CD4-positive, alpha-beta memory T cell (primary cell): ENCODE data around the gene MAST4. TPM values are rescaled to one million over a fixed set of nuclear protein-coding genes. Genes with fewer than 3 reads are reported as not detected.

Source experiments
- CTCF ChIA-PET: fragments of 350-600 bp; sonication (Branson Sonifier 250); formaldehyde crosslinking; loops from one replicate; lab custom pipeline; 2021; ENCODE audit warnings: inconsistent platforms; ENCODE audit not compliant: partially characterized antibody; lab: Charles Lee
- POLR2A ChIA-PET: fragments of 350-600 bp; sonication (Branson Sonifier 250); formaldehyde crosslinking; loops from one replicate; lab custom pipeline; 2021; ENCODE audit not compliant: partially characterized antibody; lab: Charles Lee
- DNase-seq, 5 donors: peaks; one replicate each; pipeline versions ENCODE4 v3.0.0 to v3.0.0-alpha.2; 2020 to 2022; ENCODE audit warnings: mixed read lengths in 1 of 5
- H3K27ac ChIP-seq: one replicate; pipeline ENCODE4 v1.7.0; 2013; ENCODE audit warnings: low read depth, low read length
- H3K27me3 ChIP-seq: 2 replicates; pipeline ENCODE4 v1.7.0; 2013; ENCODE audit warnings: mild to moderate bottlenecking, low read length, moderate library complexity; ENCODE audit not compliant: insufficient read depth
- H3K36me3 ChIP-seq: 2 replicates; pipeline ENCODE4 v1.7.0; 2013; ENCODE audit warnings: mild to moderate bottlenecking, low read length, moderate library complexity; ENCODE audit not compliant: insufficient read depth
- H3K4me1 ChIP-seq: 2 replicates; pipeline ENCODE4 v1.7.0; 2013; ENCODE audit warnings: mild to moderate bottlenecking, low read length, moderate library complexity; ENCODE audit not compliant: insufficient read depth
- H3K4me3 ChIP-seq, 2 donors: one replicate each; pipeline ENCODE4 v1.7.0; 2013; ENCODE audit warnings: low read length in 2 of 2, mild to moderate bottlenecking in 1 of 2
- H3K9me3 ChIP-seq, 2 donors: one replicate each; pipeline ENCODE4 v1.7.0; 2013; ENCODE audit warnings: low read length in 2 of 2, control low read depth in 1 of 2; ENCODE audit not compliant: control insufficient read depth in 1 of 2
- H3K27ac Mint-ChIP-seq, 7 donors: one replicate each; pipeline ENCODE4 v1.8.0; 2020 to 2021; ENCODE audit warnings: mixed read lengths in 7 of 7, mild to moderate bottlenecking in 6 of 7, inconsistent platforms in 3 of 7, moderate library complexity in 3 of 7
- H3K27me3 Mint-ChIP-seq, 2 donors: one replicate each; pipeline ENCODE4 v1.8.0; 2020 to 2021; ENCODE audit warnings: mixed read lengths in 2 of 2
- H3K36me3 Mint-ChIP-seq, 2 donors: one replicate each; pipeline ENCODE4 v1.8.0; 2020 to 2021; ENCODE audit warnings: mixed read lengths in 2 of 2, inconsistent platforms in 1 of 2, mild to moderate bottlenecking in 1 of 2
- H3K4me1 Mint-ChIP-seq, 4 donors: one replicate each; pipeline ENCODE4 v1.8.0; 2020 to 2021; ENCODE audit warnings: mixed read lengths in 4 of 4, mild to moderate bottlenecking in 1 of 4
- H3K4me3 Mint-ChIP-seq, 8 donors: one replicate each; pipeline ENCODE4 v1.8.0; 2020 to 2021; ENCODE audit warnings: mixed read lengths in 8 of 8, mild to moderate bottlenecking in 7 of 8, moderate library complexity in 6 of 8, inconsistent platforms in 3 of 8
- H3K9me3 Mint-ChIP-seq, 8 donors: one replicate each; pipeline ENCODE4 v1.8.0; 2020 to 2021; ENCODE audit warnings: mixed read lengths in 8 of 8, mild to moderate bottlenecking in 5 of 8, inconsistent platforms in 3 of 8, moderate library complexity in 1 of 8
- intact Hi-C: fragments of 100-400 bp; cut with micrococcal nuclease; formaldehyde crosslinking; loops from one replicate; pipeline ENCODE4 v1.15.1; 2023
- polyA plus RNA-seq, 2 donors: library from polyadenylated mRNA; unstranded; fragments of 300-500 nt; fragmentation: Illumina TruSeq; gene quantifications; one replicate each; pipeline ENCODE4 v1.2.3, GENCODE V29; 2021
- total RNA-seq, 2 experiments: library from RNA; stranded (reverse); gene quantifications; one replicate each; pipeline ENCODE4 v1.2.3, GENCODE V29; 2021

Gene MAST4
- total and polyA plus RNA-seq, 4 experiments from 2014 or later, result 9.2 to 27.0 (median 21.3) TPM

GRCh38 chr5:67028371-67028770 is 432.2 kb downstream of the MAST4 start:
- Histone ChIP-seq H3K4me3 (no peak overlapping the region), H3K36me3 (no peaks in the 10 kb centered on the region), H3K27me3 (no peaks in the 10 kb centered on the region), H3K4me1 (peaks cover 23% of the 10 kb centered on the region), H3K27ac (no peak overlapping the region), H3K9me3 (no peaks in the 10 kb centered on the region)
- no peak for DNase-seq
- Mint-ChIP-seq H3K36me3 (peaks cover 3 to 11% of the 10 kb centered on the region in 2 donors), H3K27ac (peak overlapping the region in 3 of 7 donors; percentile 6 to 90 (median 11)), H3K4me3 (peak overlapping the region in 2 of 8 donors; percentile 13 to 19), H3K27me3 (no peaks in the 10 kb centered on the region), H3K4me1 (peaks cover 30 to 51% (median 41%) of the 10 kb centered on the region in 4 donors), H3K9me3 (peaks cover 0 to 5% (median 0%) of the 10 kb centered on the region in 8 donors)
- POLR2A ChIA-PET, result no interaction called here
- intact Hi-C loops, result no loop called here
- CTCF ChIA-PET, result no interaction called here

GRCh38 chr5:67028941-67029340 is 432.7 kb downstream of the MAST4 start:
- H3K4me1 Mint-ChIP-seq, result peaks cover 32 to 51% (median 42%) of the 10 kb centered on the region in 4 donors
- peaks cover 0 to 5% (median 0%) of the 10 kb centered on the region in 8 donors for H3K9me3 Mint-ChIP-seq
- H3K9me3 ChIP-seq, result no peaks in the 10 kb centered on the region
- peaks cover 27% of the 10 kb centered on the region for H3K4me1 ChIP-seq
- no peak overlapping the region for H3K27ac Mint-ChIP-seq
- DNase-seq, result no peak
- H3K27me3 Mint-ChIP-seq, result no peaks in the 10 kb centered on the region
- no peak overlapping the region for H3K27ac ChIP-seq
- no peak overlapping the region for H3K4me3 ChIP-seq
- peaks cover 3 to 8% of the 10 kb centered on the region in 2 donors for H3K36me3 Mint-ChIP-seq
- intact Hi-C loops, result no loop called here
- ChIA-PET CTCF (no interaction called here), POLR2A (no interaction called here)
- no peaks in the 10 kb centered on the region for H3K27me3 ChIP-seq
- no peaks in the 10 kb centered on the region for H3K36me3 ChIP-seq
- H3K4me3 Mint-ChIP-seq, result no peak overlapping the region

- H3K4me1 ChIP-seq, result peaks cover 27% of the 10 kb centered on the region
- H3K27ac ChIP-seq, result no peak overlapping the region
- H3K36me3 Mint-ChIP-seq, result peaks cover 3 to 8% of the 10 kb centered on the region in 2 donors
- H3K4me1 Mint-ChIP-seq, result peaks cover 32 to 51% (median 42%) of the 10 kb centered on the region in 4 donors
- H3K4me3 ChIP-seq, result no peak overlapping the region
- no peak overlapping the region for H3K4me3 Mint-ChIP-seq
- POLR2A ChIA-PET, result no interaction called here
- CTCF ChIA-PET, result no interaction called here
- no peaks in the 10 kb centered on the region for H3K36me3 ChIP-seq
- intact Hi-C loops, result no loop called here
- H3K27me3 Mint-ChIP-seq, result no peaks in the 10 kb centered on the region
- DNase-seq, result no peak
- H3K9me3 ChIP-seq, result no peaks in the 10 kb centered on the region
- no peak overlapping the region for H3K27ac Mint-ChIP-seq
- no peaks in the 10 kb centered on the region for H3K27me3 ChIP-seq
- peaks cover 0 to 5% (median 0%) of the 10 kb centered on the region in 8 donors for H3K9me3 Mint-ChIP-seq
These were observed 433.3 kb downstream of the MAST4 start for GRCh38 chr5:67029481-67029880.

- peaks cover 0 to 5% (median 0%) of the 10 kb centered on the region in 8 donors for H3K9me3 Mint-ChIP-seq
- intact Hi-C loops, result loop anchor here (10.0 kb wide), 1 partner anchor 46 kb away; no protein-coding TSS in a partner anchor
- Histone ChIP-seq H3K27ac (no peak overlapping the region), H3K36me3 (no peaks in the 10 kb centered on the region), H3K4me1 (peaks cover 27% of the 10 kb centered on the region), H3K4me3 (no peak overlapping the region), H3K9me3 (no peaks in the 10 kb centered on the region), H3K27me3 (no peaks in the 10 kb centered on the region)
- DNase-seq, result no peak
- H3K4me1 Mint-ChIP-seq, result peaks cover 32 to 51% (median 42%) of the 10 kb centered on the region in 4 donors
- ChIA-PET POLR2A (no interaction called here), CTCF (no interaction called here)
- peaks cover 3 to 8% of the 10 kb centered on the region in 2 donors for H3K36me3 Mint-ChIP-seq
- peak overlapping the region in 3 of 8 donors; percentile 3 to 37 (median 8) for H3K4me3 Mint-ChIP-seq
- no peaks in the 10 kb centered on the region for H3K27me3 Mint-ChIP-seq
- H3K27ac Mint-ChIP-seq, result peak overlapping the region in 3 of 7 donors; percentile 28 to 39 (median 30)
These were observed 434.3 kb downstream of the MAST4 start for GRCh38 chr5:67030289-67031056.

- intact Hi-C loops, result loop anchor here (10.0 kb wide), 1 partner anchor 46 kb away; no protein-coding TSS in a partner anchor
- no peak overlapping the region for H3K4me3 ChIP-seq
- H3K36me3 ChIP-seq, result no peaks in the 10 kb centered on the region
- H3K27ac ChIP-seq, result no peak overlapping the region
- H3K4me1 ChIP-seq, result peaks cover 27% of the 10 kb centered on the region
- peaks cover 0 to 5% (median 0%) of the 10 kb centered on the region in 8 donors for H3K9me3 Mint-ChIP-seq
- H3K4me3 Mint-ChIP-seq, result peak overlapping the region in 3 of 8 donors; percentile 8 to 42 (median 37)
- H3K27me3 Mint-ChIP-seq, result no peaks in the 10 kb centered on the region
- H3K4me1 Mint-ChIP-seq, result peaks cover 34 to 51% (median 43%) of the 10 kb centered on the region in 4 donors
- POLR2A ChIA-PET, result no interaction called here
- DNase-seq, result no peak
- H3K9me3 ChIP-seq, result no peaks in the 10 kb centered on the region
- H3K36me3 Mint-ChIP-seq, result peaks cover 3 to 8% of the 10 kb centered on the region in 2 donors
- CTCF ChIA-PET, result no interaction called here
- H3K27me3 ChIP-seq, result no peaks in the 10 kb centered on the region
- H3K27ac Mint-ChIP-seq, result peak overlapping the region in 2 of 7 donors; percentile 4 to 30
These were observed 434.9 kb downstream of the MAST4 start for GRCh38 chr5:67031057-67031443.

DNA sequence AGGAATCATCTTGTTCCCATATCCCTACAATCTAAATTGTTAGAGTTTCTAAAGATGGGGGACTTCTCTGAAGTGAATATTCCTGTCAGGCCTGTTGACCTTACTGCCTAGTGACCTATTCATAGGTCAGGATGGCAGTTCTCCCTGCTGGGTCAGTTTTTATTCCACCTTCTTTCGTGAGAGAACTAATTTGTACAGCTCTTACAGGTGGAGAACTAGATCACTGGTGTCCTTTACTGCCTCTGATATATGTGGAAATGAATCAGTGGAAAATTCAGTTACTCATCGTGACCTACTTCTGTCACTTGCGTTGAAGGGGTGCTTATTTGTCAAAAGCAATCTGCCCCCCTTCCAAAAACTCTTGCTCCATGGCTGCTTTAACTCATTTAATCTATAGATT is 435.5 kb downstream of the MAST4 start:
- no peak overlapping the region for H3K27ac ChIP-seq
- H3K4me1 ChIP-seq, result peaks cover 27% of the 10 kb centered on the region
- no peaks in the 10 kb centered on the region for H3K27me3 ChIP-seq
- H3K4me3 Mint-ChIP-seq, result peak overlapping the region in 3 of 8 donors; percentile 2 to 38 (median 6)
- H3K9me3 Mint-ChIP-seq, result peaks cover 0 to 5% (median 0%) of the 10 kb centered on the region in 8 donors
- no peaks in the 10 kb centered on the region for H3K36me3 ChIP-seq
- no peak overlapping the region for H3K4me3 ChIP-seq
- DNase-seq, result no peak
- peak overlapping the region in 2 of 7 donors; percentile 4 to 61 for H3K27ac Mint-ChIP-seq
- H3K36me3 Mint-ChIP-seq, result peaks cover 3 to 8% of the 10 kb centered on the region in 2 donors
- ChIA-PET POLR2A (no interaction called here), CTCF (no interaction called here)
- H3K4me1 Mint-ChIP-seq, result peaks cover 34 to 51% (median 43%) of the 10 kb centered on the region in 4 donors
- no peaks in the 10 kb centered on the region for H3K9me3 ChIP-seq
- no peaks in the 10 kb centered on the region for H3K27me3 Mint-ChIP-seq
- intact Hi-C loops, result loop anchor here (10.0 kb wide), 1 partner anchor 47 kb away; no protein-coding TSS in a partner anchor
